ENCODE measurements around the gene RNF183.

- TF ChIP-seq CTCF (IDR thresholded peaks at IDR 0.05 in 4 of 5, conservative IDR thresholded peaks at IDR 0.05 in 1 of 5): no peak
- TF ChIP-seq POLR2A (IDR thresholded peaks at IDR 0.05): no peak
Measured at GRCh38 chr9:113345190-113345589, 42.0 kb upstream of the RNF183 start.

All from gastrocnemius medialis (tissue), 4 donors.